NCI-H226 (cell line): ENCODE results near the gene HOXA10.

Source experiments
- DNase-seq: peaks from one replicate; pipeline ENCODE4 v3.0.0-alpha.2; 2015

Gene HOXA10

DNA sequence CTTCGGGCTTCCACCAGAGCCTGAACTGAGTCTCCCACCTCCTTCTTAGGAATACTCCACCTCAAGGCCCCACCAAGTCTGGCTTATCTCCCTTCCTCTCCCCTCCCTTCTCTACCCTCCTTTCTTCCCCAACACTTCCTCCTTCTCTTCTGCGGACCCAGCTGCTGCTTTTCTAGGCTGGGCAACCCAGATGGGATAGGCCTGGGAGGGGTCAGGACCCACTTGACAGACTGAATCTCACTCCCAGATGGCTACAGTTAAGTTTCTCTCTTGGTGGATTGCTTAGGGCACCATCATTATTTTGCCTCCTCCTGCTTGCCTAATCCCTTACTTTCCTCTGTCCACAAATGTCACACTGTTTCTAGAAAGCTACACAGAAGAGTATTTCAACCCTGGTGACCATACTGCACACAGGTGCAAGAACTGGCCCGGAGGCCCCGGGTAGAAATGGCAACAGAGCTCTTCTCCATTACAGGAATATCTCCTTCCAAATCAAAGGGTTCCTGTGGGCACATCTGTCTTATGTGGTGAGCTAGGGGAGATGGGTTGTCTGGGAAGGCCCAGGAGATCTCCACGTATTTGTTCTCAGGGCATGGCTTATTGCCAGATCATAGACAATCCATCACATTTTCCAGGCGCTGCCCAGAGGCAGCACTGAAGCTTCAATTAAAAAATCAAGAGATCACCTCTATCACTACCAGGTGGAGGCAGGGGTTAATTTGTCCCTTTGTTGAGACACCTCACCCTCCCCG lies 16.1 kb upstream of the HOXA10 start:
- no peak for DNase-seq

GRCh38 chr7:27189295-27189996 lies 15.3 kb upstream of the HOXA10 start:
- DNase-seq, result no peak

DNA sequence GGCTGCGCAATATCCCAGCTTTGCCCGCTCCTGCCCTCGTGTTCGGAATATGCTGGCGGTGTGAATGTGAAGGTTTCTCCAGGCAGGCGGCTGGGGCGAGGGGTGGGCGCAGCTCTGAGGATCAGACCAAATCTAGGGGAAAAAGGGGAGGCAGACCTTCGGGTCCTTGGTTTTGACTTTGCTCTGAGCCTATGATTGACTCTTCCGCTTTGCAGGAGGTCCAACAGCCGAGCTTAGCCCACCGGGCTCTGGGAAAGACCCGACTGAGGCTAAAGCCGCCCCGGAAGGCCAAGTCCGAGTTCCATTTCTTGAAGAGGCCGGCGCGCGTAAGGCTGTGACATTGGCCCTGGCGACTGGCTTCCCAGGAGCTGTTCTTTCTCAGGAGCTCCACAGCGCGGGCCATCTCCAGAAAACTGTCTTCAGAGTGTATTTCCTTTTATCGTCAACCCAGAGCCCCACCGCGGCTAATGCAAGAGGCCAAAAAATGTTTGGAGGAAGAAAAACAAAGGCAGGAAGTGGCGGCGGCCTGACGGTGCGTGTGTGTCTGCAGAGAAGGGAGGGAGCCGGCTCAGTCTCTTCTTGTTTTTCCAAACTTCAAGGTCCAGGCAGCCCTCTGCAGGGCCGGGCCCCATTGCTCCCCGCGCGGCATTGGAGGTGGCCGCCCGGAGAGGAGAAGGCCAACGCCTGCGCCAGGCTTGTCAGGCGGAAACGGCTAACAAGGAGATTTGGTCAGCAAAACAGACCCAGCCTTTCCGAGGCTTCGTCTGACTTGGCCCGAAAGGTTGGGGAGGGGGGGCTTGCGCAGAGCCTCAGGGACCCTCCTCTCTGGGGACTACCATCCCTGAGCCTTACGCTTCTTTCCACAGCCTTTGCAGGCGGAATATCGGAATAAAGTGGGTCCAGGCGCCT lies 14.5 kb upstream of the HOXA10 start:
- no peak for DNase-seq

GRCh38 chr7:27187475-27188385 lies 13.6 kb upstream of the HOXA10 start:
- no peak for DNase-seq

DNA sequence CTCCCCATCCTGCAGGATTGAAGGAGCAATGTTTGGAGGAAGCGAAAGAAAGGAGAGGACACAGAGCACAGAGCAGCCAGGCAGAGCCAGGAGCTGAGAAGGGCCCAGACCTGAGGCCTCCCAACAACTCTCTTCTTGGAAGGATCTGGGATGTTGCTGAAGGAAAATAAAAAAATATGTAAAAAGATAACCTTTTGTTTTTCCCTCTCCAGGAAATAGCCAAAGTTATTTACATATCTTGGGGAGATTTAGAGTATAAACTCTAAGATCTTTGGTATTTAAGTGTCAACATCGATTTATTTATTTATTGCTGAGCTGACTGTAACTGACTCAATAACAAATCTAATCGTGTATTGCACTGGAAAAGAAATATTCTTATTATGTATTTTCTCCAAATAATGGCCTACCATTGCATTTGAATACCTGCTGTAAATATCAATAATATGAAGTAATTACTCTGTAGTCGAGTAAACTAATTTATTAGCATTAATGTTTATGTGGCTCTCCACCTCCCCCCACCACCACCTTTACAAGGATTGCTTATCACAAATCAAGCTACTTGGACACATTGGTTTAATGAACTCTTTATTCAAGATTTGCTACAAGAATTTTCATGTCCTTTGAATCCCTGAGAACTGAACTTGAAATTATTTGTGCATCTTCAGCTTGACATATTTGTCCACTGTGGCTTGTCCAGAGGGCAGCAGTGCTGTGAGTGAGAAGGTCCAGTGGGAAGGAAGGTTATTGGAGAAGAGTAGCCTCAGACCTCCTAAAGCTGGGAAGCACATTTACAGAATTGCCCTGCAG lies 12.8 kb upstream of the HOXA10 start:
- DNase-seq, result no peak

DNA sequence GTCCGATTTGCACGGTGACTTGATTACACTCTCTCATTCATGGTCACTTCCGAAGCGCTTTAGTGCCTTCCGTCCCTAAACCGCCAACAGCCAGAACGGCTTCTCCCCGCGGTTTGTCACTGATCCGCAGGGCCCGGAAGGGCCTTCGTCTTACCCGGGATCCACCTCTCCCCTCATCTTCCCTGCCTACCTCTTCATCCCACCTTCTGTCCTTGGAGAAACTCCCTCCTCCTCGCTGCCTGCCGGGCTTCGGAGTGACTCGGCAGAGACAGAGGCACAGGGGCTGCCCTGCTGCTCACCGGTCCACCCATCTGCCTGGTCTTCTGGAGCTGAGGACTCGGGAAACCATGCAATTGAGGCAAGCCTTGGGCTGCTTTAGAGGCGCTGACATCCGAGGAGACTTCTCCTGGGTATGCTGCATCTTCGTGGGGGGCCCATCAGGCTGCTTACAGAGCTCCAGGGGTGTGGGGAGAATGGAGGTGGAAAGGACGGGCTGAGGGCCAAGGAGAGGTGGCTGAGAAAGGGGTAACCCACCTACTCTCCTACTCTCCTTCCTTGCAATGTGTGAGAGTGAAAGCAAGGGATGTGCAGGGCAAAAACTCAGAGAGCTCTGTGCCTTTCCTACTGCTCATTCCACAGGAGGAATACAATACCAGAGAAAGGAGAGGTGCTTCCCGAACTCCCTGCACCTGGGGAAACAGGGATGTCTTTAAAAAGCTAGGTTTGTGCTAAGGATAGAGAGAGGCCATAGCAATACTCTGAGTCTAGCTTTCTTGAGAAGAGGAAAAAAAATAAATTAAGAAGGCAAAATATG lies 11.9 kb upstream of the HOXA10 start:
- DNase-seq, result no peak

DNA sequence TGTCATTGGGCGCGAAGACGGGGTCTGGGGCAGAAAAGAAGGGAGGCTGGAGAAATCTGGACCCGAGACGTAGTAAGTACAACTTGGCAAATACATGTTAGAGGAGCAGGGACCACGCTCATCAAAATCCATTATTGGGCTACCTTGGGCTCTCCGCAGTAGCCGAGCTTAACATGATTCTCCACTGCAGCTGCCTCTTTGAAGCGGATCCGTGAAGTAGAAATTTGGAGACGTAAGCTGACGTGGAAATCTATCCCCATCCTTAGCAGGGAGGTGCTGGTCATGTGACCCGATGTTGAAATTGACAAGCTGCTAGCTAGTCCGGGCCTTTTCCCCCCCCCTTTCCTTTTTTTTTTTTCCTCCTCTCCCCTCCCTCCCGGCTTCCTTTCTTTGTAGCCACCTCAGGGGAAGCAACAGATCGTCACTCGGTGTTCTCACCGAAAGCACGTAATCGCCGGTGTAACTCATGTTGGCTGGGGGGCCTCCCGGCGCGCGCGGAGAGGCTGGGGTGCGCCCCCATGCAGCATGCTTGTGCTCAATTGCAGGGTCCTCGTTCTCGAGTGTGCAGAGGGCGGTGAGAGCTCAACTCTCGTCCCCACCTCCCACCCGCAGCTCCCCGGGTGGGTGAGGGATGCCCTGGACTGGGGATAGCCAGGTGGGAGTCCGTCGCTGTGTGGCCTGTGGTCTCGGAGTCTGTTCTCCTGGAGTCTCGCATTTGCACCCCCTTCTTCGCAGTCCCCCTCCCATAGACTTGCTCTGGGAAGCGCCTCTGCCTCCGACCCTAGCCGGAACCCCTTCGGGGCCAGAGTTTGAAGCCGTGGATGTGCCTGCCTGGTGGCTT lies 11.1 kb upstream of the HOXA10 start, which contains the start of gene HOXA11:
TSS of gene HOXA11 (minus strand) at position 220 of the 841 bp plus-strand sequence. CDS start at position 132, 88 bp downstream.
- DNase-seq, result no peak

GRCh38 chr7:27184337-27185012 lies 10.4 kb upstream of the HOXA10 start:
- no peak for DNase-seq

DNA sequence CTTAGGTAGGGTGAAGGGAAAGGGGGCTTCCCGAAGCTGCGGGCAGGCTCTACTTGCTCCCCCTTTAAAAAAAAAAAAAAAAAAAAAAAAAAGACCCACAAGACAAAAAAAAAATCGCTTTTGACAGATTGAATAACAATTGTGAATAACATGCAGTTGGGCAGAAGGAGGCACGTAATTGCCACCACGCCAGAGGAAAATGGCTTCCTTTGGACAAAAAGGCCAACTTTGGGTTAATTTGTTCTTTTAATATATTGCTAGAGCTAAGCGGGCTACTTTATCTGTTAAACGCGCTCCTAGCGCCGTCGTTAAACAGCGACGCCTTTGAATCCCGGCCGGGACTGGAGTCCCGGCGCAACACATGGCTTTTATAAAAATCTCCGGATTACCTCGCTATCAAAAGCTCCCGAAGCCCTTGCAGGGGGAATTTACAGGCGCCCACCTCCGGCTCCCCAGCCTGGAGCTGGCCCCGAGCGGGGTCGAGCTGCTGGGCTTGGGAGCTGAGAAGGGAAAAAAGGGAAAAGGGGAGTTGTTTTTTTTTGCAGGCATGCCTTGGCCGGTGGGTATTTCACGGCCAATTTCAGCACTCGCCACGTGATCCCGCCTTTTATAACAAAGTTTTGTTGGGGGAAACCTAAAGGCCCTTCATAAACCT lies 9.7 kb upstream of the HOXA10 start:
- DNase-seq, result no peak

GRCh38 chr7:27182861-27183681 lies 9.0 kb upstream of the HOXA10 start:
- no peak for DNase-seq

DNA sequence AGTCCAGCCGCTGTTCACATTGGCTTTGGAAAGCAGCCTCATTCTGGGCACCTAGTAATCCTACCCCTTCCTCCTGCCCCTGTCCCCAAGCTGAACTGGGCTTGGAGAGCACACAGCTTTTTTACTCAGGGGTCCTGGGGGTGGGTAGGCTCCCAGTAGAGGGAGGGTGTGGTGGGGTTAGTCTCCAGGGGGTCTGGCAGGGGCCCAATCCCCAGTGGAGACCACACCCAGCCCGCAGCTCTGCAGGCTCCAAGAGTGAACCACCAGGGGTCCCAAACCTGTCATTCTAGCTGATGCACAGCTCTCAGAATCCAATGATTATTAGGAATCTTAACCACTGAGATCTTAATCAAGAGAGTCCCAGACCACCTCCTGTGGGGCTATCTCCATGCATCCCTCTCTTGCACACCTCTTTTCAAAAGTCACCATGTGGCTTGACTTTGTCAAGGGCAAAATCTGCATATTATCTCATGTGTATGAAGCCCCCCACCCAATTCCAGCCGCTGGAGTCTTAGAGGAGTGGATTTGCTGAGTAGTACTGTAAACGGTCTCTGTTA lies 8.2 kb upstream of the HOXA10 start:
- no peak for DNase-seq

GRCh38 chr7:27181795-27182275 lies 7.7 kb upstream of the HOXA10 start:
- DNase-seq, result no peak

DNA sequence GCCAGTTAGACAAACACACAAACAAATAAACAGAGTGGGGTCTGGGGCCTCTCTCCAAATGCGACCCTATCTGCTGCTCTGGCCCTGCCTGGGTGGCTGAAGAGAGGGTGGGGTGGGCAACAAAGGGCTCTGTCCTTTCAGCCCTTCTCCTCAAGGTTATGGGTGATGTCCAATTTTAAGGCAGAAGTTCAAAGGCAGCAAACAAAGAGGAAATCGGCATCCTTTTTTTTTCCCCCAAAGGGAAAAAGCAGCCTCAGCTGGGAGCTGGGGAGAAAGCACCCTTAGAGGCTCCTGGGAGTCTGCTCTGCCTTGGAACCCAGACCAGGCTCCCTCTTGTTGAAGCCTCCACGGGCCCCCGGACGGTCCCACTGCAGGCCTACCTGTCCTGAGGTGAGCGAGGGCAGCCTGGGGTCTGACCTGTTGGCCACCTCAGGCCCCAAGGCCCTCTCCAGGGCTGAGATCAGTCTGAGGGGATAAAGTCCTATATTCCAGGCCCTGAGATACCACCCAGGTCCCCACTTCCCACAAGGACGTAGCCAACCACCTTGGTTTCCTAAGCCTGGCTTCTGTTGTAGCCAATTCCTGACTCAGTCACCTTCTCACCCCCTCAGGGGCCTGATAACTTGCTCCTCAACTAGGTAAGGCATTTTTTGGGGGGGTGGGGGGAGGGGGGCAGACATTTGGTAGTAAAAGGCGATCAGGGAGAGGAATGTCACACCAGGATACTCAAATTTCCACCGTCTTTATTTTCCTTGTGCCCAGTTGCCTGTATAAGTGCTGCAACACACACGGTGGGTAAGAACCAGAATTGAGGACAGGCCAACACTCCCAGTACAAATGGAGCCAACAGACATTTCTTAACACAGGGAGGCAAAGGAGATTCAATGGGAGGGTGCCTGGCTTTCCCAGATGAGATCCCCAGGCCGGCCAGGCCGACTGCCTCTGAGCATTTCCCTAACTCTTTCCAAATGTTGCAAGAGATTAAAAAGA lies 6.6 kb upstream of the HOXA10 start:
- no peak for DNase-seq

DNA sequence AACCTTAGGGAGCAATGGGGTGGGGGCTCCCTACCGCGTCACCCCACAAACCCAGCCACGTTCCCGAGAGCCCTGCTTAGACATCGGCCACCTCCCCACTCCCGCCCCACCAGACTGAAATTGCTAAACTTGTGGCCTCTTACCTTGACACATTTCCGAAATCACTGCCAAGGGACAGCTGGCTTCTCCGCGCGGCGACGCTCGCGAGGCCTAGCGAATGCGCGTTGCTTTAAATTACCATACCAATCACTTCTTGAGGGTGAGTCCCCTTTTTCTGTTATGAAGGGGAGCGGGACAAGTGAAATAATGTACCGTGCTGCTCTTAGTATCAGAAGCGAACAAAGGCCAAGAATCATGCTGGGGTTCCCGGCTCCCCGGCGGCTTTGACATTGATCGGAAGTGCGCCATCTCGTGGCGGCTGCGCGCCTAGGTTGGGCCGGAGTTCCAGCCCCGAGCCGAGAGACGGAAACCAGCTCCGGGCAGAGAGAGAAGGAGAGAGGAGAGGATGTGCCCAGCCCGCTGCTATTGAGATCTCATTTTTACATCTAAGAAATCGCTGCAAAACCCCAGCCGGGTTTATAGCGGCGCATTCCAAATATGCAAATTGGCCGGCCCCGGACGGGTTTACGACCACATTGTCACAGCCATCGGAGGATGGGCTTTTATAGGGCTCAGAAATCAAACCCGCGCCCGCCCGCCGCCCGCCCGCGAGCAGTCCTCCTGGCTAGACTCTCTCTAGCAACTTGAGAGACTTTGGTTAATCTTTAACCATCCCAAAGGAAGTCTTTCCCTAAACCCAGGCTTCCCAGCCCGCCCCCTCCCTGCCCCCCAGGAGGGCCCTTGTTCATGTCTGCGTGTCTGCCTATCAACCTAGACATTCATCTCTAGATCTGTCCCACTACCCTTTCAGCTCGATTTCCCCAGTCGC lies 5.6 kb upstream of the HOXA10 start:
- peak; percentile 63 for DNase-seq
